Lung (tissue), 13 donors: Measurements from ENCODE around the gene PLXNA3. TPM values are rescaled to one million over a fixed set of nuclear protein-coding genes. Genes with fewer than 3 reads are reported as not detected.
A peak's percentile ranks its signal among the peaks of the same experiment; 100 is the strongest.

Experiments
- ATAC-seq: fragments of 200-7000 bp; cut with Tn5 transposase; one replicate; pipeline ENCODE4 v1.9.1; 2020; ENCODE audit warnings: moderate number of reproducible peaks; ENCODE audit not compliant: insufficient read depth, low FRiP score
- DNase-seq, 3 donors: peaks; one replicate each; pipeline ENCODE4 v3.0.0-alpha.2; 2013 to 2017
- H3K27ac ChIP-seq, 2 donors: one replicate each; pipeline ENCODE4 v1.5.1; 2013; ENCODE audit warnings: mild to moderate bottlenecking in 2 of 2, moderate library complexity in 2 of 2, control low read depth in 1 of 2, inconsistent platforms in 1 of 2, low read depth in 1 of 2, low read length in 1 of 2
- H3K27me3 ChIP-seq, 3 donors: one replicate each; pipeline ENCODE4 v1.5.1; 2013; ENCODE audit warnings: low read length in 2 of 3; ENCODE audit not compliant: control insufficient read depth in 3 of 3, insufficient read depth in 3 of 3
- H3K36me3 ChIP-seq, 4 donors: one replicate each; pipeline ENCODE4 v1.5.1; 2013; ENCODE audit warnings: low read length in 4 of 4, mild to moderate bottlenecking in 1 of 4, moderate library complexity in 1 of 4; ENCODE audit not compliant: control insufficient read depth in 4 of 4, insufficient read depth in 4 of 4
- H3K4me1 ChIP-seq, 5 donors: one replicate each; pipeline ENCODE4 v1.5.1; 2013; ENCODE audit warnings: low read length in 5 of 5, mild to moderate bottlenecking in 2 of 5, moderate library complexity in 1 of 5; ENCODE audit not compliant: control insufficient read depth in 5 of 5, insufficient read depth in 5 of 5
- H3K4me3 ChIP-seq: one replicate; pipeline ENCODE4 v1.5.1; 2013; ENCODE audit warnings: mild to moderate bottlenecking, control low read depth, moderate library complexity
- H3K9ac ChIP-seq, 2 donors: one replicate each; pipeline ENCODE4 v1.5.1; 2013; ENCODE audit warnings: low read length in 2 of 2, control low read depth in 1 of 2; ENCODE audit not compliant: insufficient read depth in 1 of 2
- H3K9me3 ChIP-seq, 4 donors: one replicate each; pipeline ENCODE4 v1.5.1; 2013; ENCODE audit warnings: low read length in 3 of 4, mild to moderate bottlenecking in 1 of 4, moderate library complexity in 1 of 4; ENCODE audit not compliant: control insufficient read depth in 4 of 4, insufficient read depth in 3 of 4
- WGBS, 2 donors: extraction: QIAGEN DNeasy Blood & Tissue Kit; methylation state at CpG; one replicate each; pipeline ENCODE4 v1.1.7; 2013; 5-methylcytosine and 5-hydroxymethylcytosine counted together
- polyA plus RNA-seq, 2 donors: library from polyadenylated mRNA; stranded (reverse); fragments of 200-250 nt; gene quantifications; one replicate each; pipeline ENCODE4 v1.2.1, GENCODE V29; 2013
- small RNA-seq: library from RNA; depleted of rRNA; stranded (forward); fragments of <200 nt; gene quantifications from one replicate; pipeline ENCODE3, GENCODE V24; 2014; ENCODE audit warnings: low replicate concordance
- total RNA-seq, 2 donors: library from RNA; depleted of rRNA in 1 of 2; stranded (reverse); fragments of >200 nt in 1 of 2; gene quantifications; one replicate each; pipeline ENCODE4 v1.2.1, GENCODE V29; 2014 to 2021
- TF ChIP-seq, protein P1 (sequence below): IDR thresholded peaks from 2 replicates; pipeline ENCODE4 v1.5.1; 2012; ENCODE audit warnings: mild to moderate bottlenecking; ENCODE audit errors: control extremely low read depth, extremely low read depth
- donor health status: control.
- donor health status: control.
- donor health status: Bipolar disorder and iron deficiency.
- donor health status: healthy.
- donor health status: DM: yes; HTN: yes; CAD: no.

Gene PLXNA3
- total and polyA plus RNA-seq, 4 donors: 10.2 to 61.1 (median 16.7) TPM

DNA sequence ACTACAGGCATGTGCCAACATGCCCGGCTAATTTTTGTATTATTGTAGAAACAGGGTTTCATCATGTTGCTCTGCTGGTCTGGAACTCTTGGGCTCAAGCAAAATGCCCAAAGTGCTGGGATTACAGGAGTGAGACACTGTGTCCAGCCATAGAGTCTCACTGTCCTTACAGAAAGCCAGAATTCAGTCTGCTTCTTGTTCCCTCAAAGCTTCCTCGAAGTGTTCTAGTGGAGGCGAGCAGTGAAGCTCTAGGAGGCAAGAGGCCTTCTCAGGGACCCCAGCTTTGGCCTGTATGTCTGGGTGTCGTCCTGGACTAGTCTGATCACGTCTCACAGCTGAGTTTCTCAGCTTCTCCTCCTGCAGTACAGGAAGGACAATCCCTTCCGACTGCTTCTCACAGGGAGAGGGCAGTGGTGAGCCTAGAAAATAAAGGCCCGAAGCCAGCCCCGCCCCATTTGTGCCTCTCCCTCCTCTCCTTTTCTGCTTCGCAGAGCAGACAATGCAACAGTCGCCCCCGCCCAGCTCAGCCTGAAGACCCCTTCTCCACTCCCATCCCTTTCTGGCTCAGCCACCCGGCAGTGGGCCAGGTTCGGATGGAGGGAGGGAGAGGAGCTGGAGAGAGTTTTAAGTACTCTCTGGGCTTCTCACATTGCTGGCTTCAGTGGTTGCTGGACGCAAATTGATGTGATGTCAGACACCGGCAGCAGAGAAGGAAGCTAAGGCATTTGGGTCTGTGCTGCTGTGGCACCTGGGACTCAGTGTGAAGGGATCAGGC is 69.0 kb downstream of the PLXNA3 start:
- Histone ChIP-seq H3K4me1 (peaks cover 0 to 8% (median 3%) of the 10 kb centered on the region in 5 donors), H3K27me3 (no peaks in the 10 kb centered on the region), H3K9ac (peak overlapping the region in 1 of 2 donors; percentile 77), H3K4me3 (no peak overlapping the region), H3K9me3 (no peaks in the 10 kb centered on the region), H3K27ac (peak overlapping the region; percentile 47 to 83), H3K36me3 (peaks cover 0 to under 1% (median 0%) of the 10 kb centered on the region in 4 donors)
- TF ChIP-seq, protein P1, sequence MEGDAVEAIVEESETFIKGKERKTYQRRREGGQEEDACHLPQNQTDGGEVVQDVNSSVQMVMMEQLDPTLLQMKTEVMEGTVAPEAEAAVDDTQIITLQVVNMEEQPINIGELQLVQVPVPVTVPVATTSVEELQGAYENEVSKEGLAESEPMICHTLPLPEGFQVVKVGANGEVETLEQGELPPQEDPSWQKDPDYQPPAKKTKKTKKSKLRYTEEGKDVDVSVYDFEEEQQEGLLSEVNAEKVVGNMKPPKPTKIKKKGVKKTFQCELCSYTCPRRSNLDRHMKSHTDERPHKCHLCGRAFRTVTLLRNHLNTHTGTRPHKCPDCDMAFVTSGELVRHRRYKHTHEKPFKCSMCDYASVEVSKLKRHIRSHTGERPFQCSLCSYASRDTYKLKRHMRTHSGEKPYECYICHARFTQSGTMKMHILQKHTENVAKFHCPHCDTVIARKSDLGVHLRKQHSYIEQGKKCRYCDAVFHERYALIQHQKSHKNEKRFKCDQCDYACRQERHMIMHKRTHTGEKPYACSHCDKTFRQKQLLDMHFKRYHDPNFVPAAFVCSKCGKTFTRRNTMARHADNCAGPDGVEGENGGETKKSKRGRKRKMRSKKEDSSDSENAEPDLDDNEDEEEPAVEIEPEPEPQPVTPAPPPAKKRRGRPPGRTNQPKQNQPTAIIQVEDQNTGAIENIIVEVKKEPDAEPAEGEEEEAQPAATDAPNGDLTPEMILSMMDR: peak; percentile 32
- ATAC-seq (peak; percentile 80), DNase-seq (peak; percentile 93 to 96 (median 94))
- WGBS, 2 donors: 4 to 22% methylated on average over 12 to 15 of the region's 15 CpGs

Small RNAs within 50 kb of the gene (small RNA-seq; reads per million reads assigned to genes)
- gene MIR6858 (0.08 reads per million), gene RN7SL697P (not detected)

Other genes with a start within 250 kb of the PLXNA3 start
- not detected for gene OPN1MW2, start 238.5 kb upstream of the PLXNA3 start, total RNA-seq
- not detected for gene OPN1MW2, start 238.5 kb upstream of the PLXNA3 start, polyA plus RNA-seq
- not detected for gene OPN1MW3, start 200.7 kb upstream of the PLXNA3 start, total RNA-seq
- gene OPN1MW3, start 200.7 kb upstream of the PLXNA3 start, polyA plus RNA-seq: not detected
- not detected for gene TEX28, start 163.2 kb upstream of the PLXNA3 start, total RNA-seq
- gene TEX28, start 163.2 kb upstream of the PLXNA3 start, polyA plus RNA-seq: under 1 TPM in 1 of 2 donors, not detected in 1; 0.02 TPM
- gene TKTL1, start 162.5 kb upstream of the PLXNA3 start, total RNA-seq: 1 to 10 TPM in 1 of 2 donors, under 1 TPM in 1; 0.18 to 1.5 TPM
- under 1 TPM in 1 of 2 donors, not detected in 1; 0.54 TPM for gene TKTL1, start 162.5 kb upstream of the PLXNA3 start, polyA plus RNA-seq
- 1,000 to 10,000 TPM in 1 of 2 donors, 100 to 1,000 TPM in 1; 602 to 1,802 TPM for gene FLNA, start 83.6 kb upstream of the PLXNA3 start, total RNA-seq
- gene FLNA, start 83.6 kb upstream of the PLXNA3 start, polyA plus RNA-seq: 100 to 1,000 TPM; 645 to 783 TPM
- 10 to 100 TPM; 33.0 to 66.9 TPM for gene EMD, start 79.0 kb upstream of the PLXNA3 start, total RNA-seq
- gene EMD, start 79.0 kb upstream of the PLXNA3 start, polyA plus RNA-seq: 100 to 1,000 TPM in 1 of 2 donors, 10 to 100 TPM in 1; 82.7 to 108 TPM
- gene RPL10, start 59.9 kb upstream of the PLXNA3 start, total RNA-seq: 1,000 to 10,000 TPM; 2,479 to 3,133 TPM
- 1,000 to 10,000 TPM; 4,111 to 4,258 TPM for gene RPL10, start 59.9 kb upstream of the PLXNA3 start, polyA plus RNA-seq
- gene DNASE1L1, start 49.0 kb upstream of the PLXNA3 start, total RNA-seq: 10 to 100 TPM; 12.5 to 41.0 TPM
- gene DNASE1L1, start 49.0 kb upstream of the PLXNA3 start, polyA plus RNA-seq: 10 to 100 TPM; 28.2 to 52.3 TPM
- 10 to 100 TPM; 28.4 to 48.9 TPM for gene TAFAZZIN, start 46.7 kb upstream of the PLXNA3 start, total RNA-seq
- 10 to 100 TPM; 39.7 to 61.2 TPM for gene TAFAZZIN, start 46.7 kb upstream of the PLXNA3 start, polyA plus RNA-seq
- gene ATP6AP1, start 29.6 kb upstream of the PLXNA3 start, total RNA-seq: 100 to 1,000 TPM in 1 of 2 donors, 10 to 100 TPM in 1; 73.7 to 142 TPM
- gene ATP6AP1, start 29.6 kb upstream of the PLXNA3 start, polyA plus RNA-seq: 100 to 1,000 TPM in 1 of 2 donors, 10 to 100 TPM in 1; 84.1 to 220 TPM
- gene GDI1, start 21.1 kb upstream of the PLXNA3 start, total RNA-seq: 100 to 1,000 TPM in 1 of 2 donors, 10 to 100 TPM in 1; 64.0 to 116 TPM
- gene GDI1, start 21.1 kb upstream of the PLXNA3 start, polyA plus RNA-seq: 100 to 1,000 TPM; 116 to 130 TPM
- 10 to 100 TPM; 23.4 to 74.4 TPM for gene FAM50A, start 14.1 kb upstream of the PLXNA3 start, total RNA-seq
- gene FAM50A, start 14.1 kb upstream of the PLXNA3 start, polyA plus RNA-seq: 100 to 1,000 TPM; 106 to 202 TPM
- 10 to 100 TPM; 10.3 to 26.4 TPM for gene LAGE3, start 21.0 kb downstream of the PLXNA3 start, total RNA-seq
- gene LAGE3, start 21.0 kb downstream of the PLXNA3 start, polyA plus RNA-seq: 10 to 100 TPM; 21.5 to 32.0 TPM
- gene UBL4A, start 28.3 kb downstream of the PLXNA3 start, total RNA-seq: 10 to 100 TPM; 22.9 to 38.2 TPM
- gene UBL4A, start 28.3 kb downstream of the PLXNA3 start, polyA plus RNA-seq: 10 to 100 TPM; 21.3 to 39.6 TPM
- 10 to 100 TPM; 11.1 to 30.9 TPM for gene SLC10A3, start 32.3 kb downstream of the PLXNA3 start, total RNA-seq
- 10 to 100 TPM; 27.3 to 33.0 TPM for gene SLC10A3, start 32.3 kb downstream of the PLXNA3 start, polyA plus RNA-seq
- gene FAM3A, start 58.0 kb downstream of the PLXNA3 start, total RNA-seq: 10 to 100 TPM; 21.5 to 48.6 TPM
- 10 to 100 TPM; 43.9 to 61.2 TPM for gene FAM3A, start 58.0 kb downstream of the PLXNA3 start, polyA plus RNA-seq
- gene G6PD, start 88.6 kb downstream of the PLXNA3 start, total RNA-seq: 100 to 1,000 TPM in 1 of 2 donors, 10 to 100 TPM in 1; 24.3 to 106 TPM
- gene G6PD, start 88.6 kb downstream of the PLXNA3 start, polyA plus RNA-seq: 10 to 100 TPM; 55.4 to 75.6 TPM
- 10 to 100 TPM; 12.0 to 58.3 TPM for gene IKBKG, start 89.3 kb downstream of the PLXNA3 start, total RNA-seq
- 10 to 100 TPM; 23.1 to 49.6 TPM for gene IKBKG, start 89.3 kb downstream of the PLXNA3 start, polyA plus RNA-seq
- not detected for gene CTAG1A, start 126.9 kb downstream of the PLXNA3 start, total RNA-seq
- not detected for gene CTAG1A, start 126.9 kb downstream of the PLXNA3 start, polyA plus RNA-seq
- gene CTAG1B, start 161.0 kb downstream of the PLXNA3 start, total RNA-seq: not detected
- not detected for gene CTAG1B, start 161.0 kb downstream of the PLXNA3 start, polyA plus RNA-seq
- not detected for gene CTAG2, start 195.3 kb downstream of the PLXNA3 start, total RNA-seq
- gene CTAG2, start 195.3 kb downstream of the PLXNA3 start, polyA plus RNA-seq: 1 to 10 TPM in 1 of 2 donors, not detected in 1; 4.9 TPM